Measurements from ENCODE around the gene ASIC4.

Gene ASIC4

DNA sequence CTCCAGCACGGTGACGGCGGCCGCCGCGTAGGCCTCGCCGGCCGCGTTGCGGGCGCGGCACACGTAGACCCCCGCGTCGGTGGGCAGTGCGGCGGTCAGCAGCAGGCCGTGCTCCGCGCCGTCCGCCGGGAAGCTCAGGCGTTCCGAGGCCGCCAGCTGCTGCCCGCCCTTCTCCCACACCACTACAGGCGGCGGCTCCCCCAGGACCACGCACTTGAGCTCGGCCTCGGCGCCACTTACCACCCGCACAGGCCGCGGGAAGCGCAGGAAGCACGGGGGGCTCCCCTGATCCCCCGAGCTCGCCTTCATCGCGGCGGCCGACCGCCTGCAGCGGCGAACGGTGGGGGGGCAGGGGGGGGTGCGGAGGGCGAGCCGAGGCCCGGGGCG lies 56.6 kb downstream of the ASIC4 start:
- no peak for DNase-seq

DNA sequence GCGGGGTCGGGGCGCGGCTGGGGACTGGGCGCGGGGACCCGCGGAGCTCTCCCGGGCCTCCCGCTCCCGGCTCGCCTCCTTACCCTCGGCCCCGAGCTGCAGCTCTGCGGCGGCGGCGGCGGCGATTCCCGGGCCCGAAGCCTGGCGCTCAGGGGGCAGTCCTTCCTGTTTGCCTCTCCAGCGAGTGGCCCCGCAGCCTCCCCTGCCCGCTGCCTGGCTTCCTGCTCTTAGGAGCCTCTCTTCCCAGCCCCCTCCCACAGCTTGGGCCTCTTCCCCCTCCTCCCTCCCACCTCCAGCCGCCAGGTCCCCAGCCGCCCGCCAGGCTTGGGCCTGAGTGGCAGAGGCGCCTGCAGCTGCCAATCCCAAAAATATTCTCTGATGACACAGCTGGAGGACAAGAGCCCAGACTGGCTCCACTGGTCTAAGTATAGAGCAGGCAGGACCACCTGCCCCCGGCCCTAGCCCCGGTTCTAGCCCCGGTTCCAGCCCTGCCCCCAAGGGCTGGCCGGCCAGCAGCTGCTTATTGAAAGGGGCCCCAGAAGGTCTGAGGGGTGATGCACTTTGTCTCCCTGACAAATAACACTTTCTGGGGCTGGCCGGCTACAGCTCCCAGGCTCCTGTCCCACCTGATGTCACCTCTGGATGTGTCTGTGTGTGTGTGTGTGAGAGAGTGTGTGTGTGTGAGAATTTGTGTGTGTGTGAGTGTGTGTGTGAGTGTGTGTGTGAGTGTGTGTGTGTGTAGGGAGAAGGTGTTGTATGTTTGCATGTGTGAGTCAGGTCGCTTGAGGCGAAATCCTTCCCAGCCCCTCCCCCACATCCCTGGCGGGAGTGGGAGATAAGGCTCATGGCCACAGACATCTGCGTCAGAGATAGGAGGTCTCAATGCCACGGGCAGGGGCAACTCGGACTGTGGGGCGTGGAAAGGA lies 57.3 kb downstream of the ASIC4 start, which contains the start of gene OBSL1:
Gene OBSL1, minus strand, starts transcription at position 229 of the 926 bp plus-strand sequence. CDS start 307 bp downstream, outside the sequence.
- peak; percentile 88 for DNase-seq

DNA sequence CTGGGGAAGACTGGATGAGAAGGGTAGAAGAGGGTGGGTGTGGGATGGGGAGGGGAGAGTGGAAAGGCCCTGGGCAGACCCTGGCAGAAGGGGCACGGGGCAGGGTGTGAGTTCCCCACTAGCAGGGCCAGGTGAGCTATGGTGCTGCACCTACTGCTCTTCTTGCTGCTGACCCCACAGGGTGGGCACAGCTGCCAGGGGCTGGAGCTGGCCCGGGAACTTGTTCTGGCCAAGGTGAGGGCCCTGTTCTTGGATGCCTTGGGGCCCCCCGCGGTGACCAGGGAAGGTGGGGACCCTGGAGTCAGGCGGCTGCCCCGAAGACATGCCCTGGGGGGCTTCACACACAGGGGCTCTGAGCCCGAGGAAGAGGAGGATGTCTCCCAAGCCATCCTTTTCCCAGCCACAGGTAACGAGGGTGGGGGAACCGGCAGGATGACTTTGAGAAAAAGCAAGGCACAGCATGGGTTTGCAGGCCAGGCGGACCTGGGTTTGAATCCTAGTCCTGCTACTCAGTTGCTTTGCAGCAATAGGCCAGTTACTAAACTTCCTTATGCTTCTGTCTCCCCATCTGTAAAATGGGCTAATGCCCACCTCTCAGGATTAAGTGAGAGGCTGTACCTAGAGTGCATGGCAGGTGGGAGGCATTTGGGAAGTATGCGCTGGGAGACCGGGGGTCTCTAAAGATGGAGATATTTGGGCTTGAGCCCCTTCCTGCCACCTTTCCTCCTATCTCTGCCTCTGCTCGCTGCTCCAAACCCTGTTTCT lies 58.1 kb downstream of the ASIC4 start, which contains the start of gene INHA:
Gene INHA, plus strand, starts transcription at position 74 of the 765 bp plus-strand sequence. Its CDS starts 65 bp downstream, at position 139.
- DNase-seq = no peak

DNA sequence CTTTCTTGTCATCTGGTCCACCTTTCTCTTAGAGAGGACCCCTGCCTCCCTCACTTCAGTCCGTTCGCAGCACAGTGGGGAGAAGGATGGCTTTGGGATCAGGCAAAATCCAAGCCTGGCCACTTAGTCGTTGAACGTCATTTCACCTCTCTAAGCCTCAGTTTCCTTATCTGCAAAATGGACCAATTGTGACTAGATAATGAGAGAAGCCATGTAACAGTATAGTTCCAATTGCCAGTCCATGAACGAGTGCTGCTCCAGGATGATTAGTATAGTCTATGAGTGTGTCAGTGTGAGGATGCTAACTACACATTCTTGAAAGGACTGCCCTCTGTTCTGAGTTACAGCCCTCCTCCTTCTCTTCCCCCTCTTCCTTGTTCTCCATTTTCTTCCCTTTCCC lies 58.9 kb downstream of the ASIC4 start:
- DNase-seq = no peak

DNA sequence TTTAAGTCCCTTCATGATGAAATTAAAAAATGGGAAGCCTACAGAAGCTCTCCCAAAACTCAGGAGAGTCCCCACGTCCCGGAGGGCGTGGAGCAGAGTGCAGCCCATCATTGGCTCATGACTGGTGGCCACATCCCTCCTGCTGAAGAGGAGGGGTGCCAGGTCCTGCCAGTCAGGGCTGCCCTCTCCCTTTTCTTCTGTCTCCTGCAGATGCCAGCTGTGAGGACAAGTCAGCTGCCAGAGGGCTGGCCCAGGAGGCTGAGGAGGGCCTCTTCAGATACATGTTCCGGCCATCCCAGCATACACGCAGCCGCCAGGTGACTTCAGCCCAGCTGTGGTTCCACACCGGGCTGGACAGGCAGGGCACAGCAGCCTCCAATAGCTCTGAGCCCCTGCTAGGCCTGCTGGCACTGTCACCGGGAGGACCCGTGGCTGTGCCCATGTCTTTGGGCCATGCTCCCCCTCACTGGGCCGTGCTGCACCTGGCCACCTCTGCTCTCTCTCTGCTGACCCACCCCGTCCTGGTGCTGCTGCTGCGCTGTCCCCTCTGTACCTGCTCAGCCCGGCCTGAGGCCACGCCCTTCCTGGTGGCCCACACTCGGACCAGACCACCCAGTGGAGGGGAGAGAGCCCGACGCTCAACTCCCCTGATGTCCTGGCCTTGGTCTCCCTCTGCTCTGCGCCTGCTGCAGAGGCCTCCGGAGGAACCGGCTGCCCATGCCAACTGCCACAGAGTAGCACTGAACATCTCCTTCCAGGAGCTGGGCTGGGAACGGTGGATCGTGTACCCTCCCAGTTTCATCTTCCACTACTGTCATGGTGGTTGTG lies 60.4 kb downstream of the ASIC4 start:
- no peak for DNase-seq

DNA sequence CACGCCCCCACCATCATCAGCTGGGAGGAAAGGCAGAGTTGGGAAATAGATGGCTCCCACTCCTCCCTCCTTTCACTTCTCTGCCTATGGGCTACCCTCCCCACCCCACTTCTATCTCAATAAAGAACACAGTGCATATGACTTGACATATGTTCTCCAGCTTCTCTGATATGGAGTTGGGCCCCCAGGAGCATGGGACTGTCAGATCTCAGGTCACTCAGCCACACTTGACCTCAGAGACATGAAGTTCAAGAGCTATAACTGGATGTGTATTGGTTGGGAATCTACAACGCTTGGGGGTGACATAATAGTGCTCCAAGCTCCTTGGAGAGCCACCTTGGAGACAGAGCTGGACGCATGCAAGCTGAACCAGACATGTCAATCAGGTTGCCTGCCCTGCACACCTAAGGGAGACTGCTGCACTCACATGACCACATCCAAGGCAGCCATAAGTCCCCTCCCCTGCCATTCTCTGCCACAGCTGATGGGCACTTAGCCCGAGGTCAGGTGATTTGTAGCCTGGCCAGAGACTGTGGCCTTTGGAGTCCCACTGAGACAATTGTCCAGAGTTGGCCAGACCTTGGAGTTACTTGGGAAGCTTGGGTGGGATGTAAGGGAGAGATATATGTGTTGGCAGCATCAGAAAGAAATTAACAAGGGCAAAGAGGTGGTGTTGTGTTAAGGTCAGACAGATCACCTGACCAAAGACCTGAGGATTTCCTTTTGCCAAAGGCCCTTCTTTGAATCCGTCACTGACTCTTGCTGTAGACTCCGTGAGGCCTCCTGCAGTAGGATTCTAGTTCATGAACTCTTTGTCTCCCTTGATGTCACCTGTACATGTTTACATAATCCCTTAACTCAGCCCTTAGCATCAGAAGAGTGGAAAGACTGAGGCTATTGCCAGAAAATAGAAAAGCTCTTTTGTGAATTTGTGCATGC lies 61.6 kb downstream of the ASIC4 start:
- no peak for DNase-seq

DNA sequence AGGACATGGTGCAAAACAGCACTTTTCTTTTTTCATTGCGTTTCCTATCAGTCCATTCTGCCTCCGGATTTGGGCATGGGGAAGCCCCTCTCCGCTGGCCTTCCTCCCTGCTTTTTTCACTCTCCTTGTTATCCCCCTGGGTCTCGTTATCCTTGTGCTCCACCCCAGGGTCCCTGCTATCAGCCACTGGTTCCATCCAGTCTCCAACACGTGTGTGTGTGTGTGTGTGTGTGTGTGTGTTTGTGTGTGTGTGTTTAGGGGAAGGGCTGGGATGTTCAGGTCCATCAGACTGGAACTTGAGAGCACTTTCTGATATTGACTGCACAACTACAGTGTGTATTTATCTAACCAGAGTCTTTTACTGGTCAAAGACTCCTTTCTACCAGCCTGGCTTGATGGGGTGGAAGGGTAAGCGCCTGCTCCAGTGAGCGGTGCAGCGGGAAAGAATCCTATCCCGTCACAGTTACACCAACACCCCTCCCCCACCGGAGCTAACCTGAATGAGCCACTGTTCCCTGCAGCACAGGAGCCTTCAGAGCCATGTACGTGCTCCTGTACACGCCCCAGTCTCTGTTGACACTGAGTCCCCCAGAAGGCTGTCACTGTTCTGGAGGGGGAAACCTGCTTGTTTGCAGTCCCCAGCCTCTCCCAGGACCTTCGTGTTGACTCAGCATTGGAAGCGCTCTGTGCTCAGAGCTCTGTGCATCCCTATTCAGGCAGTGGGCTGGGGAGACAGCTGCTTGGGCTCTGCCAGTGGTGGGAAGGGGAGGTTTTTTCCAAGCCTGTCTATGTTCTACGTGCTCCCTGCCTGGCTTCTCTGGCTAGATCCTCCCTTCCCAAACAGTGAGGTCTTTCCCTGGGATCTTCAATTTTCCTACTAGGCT lies 62.5 kb downstream of the ASIC4 start:
- DNase-seq = no peak

DNA sequence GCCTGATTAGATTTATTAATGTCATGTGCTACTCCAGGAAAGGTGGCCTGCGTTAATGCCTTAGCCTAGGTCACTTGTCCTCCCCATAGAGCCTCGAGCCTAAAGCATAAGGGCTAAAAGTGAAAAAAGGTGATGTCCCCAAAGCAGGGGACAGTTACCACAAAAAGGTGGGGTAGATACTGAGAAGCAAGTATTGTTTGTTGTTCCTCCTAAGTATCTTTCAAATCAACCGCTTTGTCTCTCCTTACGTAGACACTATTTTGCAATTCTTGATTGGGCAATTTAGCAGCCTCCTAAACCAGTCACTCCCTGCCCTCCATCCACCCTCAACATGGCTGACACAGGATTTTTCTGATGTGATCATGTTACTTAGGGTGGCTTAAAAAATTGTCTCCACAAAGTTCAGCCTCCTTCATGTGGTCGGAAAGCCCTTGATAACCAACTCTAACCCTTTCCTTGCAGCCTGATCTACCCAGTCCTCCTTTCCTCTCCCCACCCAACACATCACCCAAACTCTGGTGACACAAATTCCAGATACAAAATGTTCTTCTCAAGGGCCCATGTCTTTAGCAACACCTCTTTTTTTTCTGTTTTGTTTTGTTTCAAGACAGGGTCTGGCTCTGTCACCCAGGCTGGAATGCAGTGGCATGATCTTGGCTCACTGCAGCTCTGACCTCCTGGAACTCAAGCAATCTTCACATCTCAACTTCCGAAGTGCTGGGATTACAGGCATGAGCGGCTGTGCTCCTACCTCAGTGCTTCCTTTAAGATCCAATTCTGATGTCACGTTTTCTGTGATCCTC lies 64.7 kb downstream of the ASIC4 start:
- no peak for DNase-seq

DNA sequence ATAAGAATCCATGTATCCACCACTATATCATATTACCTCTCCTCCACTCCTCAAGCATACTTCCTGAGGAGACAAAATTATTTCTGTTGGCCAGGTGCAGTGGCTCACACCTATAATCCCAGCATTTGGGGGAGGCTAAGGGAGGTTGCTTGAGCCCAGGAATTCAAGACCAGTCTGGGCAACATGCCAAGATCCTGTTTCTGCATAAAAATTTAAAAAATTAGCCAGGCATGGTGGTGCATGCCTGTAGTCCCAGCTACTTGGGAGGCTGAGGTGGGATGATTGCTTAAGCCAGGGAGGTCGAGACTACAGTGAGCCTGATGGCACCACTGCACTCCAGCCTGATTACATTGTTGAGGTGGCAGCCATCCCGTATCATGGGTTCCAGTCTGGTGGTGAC lies 67.1 kb downstream of the ASIC4 start:
- no peak for DNase-seq

All from COR-L47 (cell line).